Mucosa of stomach (tissue), 1 donor: ENCODE measurements around the gene CDC25A.
"Not testable (repeated sequence)": the region's sequence is repeated elsewhere in the genome, so short reads cannot be mapped to it uniquely, and the experiment has no call there.

Experiments used
- H3K27me3 ChIP-seq: one replicate; pipeline ENCODE4 v1.7.0; 2013; ENCODE audit warnings: mild to moderate bottlenecking, low read length; ENCODE audit not compliant: control insufficient read depth, insufficient read depth
- H3K36me3 ChIP-seq: one replicate; pipeline ENCODE4 v1.7.0; 2013; ENCODE audit warnings: low read length; ENCODE audit not compliant: control insufficient read depth, insufficient read depth
- H3K4me1 ChIP-seq: one replicate; pipeline ENCODE4 v1.7.0; 2013; ENCODE audit warnings: mild to moderate bottlenecking, low read length; ENCODE audit not compliant: control insufficient read depth, insufficient read depth
- H3K4me3 ChIP-seq: one replicate; pipeline ENCODE4 v1.7.0; 2013; ENCODE audit warnings: low read length
- H3K9ac ChIP-seq: one replicate; pipeline ENCODE4 v1.7.0; 2013; ENCODE audit warnings: mild to moderate bottlenecking, low read length, moderate library complexity
- H3K9me3 ChIP-seq: one replicate; pipeline ENCODE4 v1.7.0; 2013; ENCODE audit warnings: mild to moderate bottlenecking, low read length, moderate library complexity; ENCODE audit not compliant: control insufficient read depth
- donor health status: Pancreatic carcinoma.

CDC25A gene

GRCh38 chr3:48215876-48216275, 27.7 kb upstream of the CDC25A start:
- no peaks in the 10 kb centered on the region for H3K27me3 ChIP-seq
- H3K4me1 ChIP-seq: peaks cover 10% of the 10 kb centered on the region
- no peak overlapping the region for H3K4me3 ChIP-seq

DNA sequence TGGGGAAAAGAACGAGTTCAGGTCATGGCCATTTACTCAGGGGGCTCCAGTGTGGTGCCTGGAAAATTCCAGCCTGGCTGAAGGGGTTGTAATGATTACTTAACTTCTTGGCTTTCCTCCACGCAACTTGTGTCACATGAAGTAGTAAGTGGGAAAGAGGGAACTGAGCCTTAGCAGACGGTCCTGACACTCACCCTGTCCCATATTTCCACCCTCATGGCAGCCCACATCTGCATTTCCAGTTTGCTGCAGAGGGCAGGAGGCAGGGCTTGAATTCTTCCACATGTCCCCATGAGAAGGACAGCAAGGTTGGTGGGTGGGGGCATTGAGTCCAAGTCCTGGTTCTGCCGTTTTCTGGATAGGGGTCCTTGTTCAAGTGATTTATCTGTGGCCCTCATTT, 27.2 kb upstream of the CDC25A start:
- Histone ChIP-seq H3K36me3 (no peaks in the 10 kb centered on the region), H3K9me3 (no peaks in the 10 kb centered on the region), H3K4me3 (no peak overlapping the region), H3K27me3 (no peaks in the 10 kb centered on the region), H3K4me1 (peaks cover 10% of the 10 kb centered on the region), H3K9ac (no peak overlapping the region)

More at GRCh38 chr3:48215876-48216275, 27.7 kb upstream of the CDC25A start:
- H3K36me3 ChIP-seq: no peaks in the 10 kb centered on the region
- no peaks in the 10 kb centered on the region for H3K9me3 ChIP-seq
- H3K9ac ChIP-seq: no peak overlapping the region

DNA sequence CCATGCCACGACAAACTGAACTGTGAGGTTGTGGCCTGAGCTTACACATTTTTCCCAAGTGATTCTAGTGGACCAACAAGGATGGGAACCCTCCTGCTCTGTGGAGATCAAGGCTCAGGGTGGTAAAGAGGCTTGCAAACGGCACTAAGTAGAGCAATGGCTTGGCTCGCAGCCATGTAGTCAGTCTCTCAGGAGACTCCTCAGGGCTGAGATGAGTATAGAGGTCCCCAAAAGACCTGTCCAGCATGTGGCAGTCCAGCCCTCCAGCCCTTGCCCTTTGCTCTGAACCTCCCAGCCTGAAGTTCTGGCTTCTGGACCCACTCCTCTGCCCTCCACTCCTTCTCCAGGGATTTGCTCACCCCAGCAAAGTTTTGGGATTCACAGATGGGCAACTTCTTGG, 26.8 kb upstream of the CDC25A start:
- Histone ChIP-seq H3K9ac (no peak overlapping the region), H3K4me3 (no peak overlapping the region), H3K36me3 (no peaks in the 10 kb centered on the region), H3K9me3 (no peaks in the 10 kb centered on the region), H3K4me1 (peaks cover 10% of the 10 kb centered on the region), H3K27me3 (no peaks in the 10 kb centered on the region)

DNA sequence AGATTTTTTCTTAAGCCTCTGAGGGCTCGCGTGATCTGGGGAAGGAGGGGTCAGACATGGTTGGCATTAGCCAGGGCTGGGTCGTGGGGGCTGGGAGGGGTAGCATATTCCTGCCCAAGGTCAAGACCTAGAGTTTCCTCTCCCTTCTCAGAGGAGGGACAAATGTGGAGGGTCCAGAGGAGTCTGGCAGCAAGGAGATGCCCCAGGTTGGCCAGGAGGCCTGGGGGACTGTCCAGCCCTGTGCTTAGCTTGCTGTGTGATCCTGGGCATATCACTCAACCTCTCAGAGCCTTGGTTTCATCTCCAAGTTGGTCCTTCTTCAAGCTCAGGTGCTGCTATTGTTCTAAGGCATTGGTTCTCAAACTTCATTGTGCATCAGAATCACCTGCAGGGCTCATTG, 26.0 kb upstream of the CDC25A start:
- Histone ChIP-seq H3K4me3 (no peak overlapping the region), H3K9ac (no peak overlapping the region), H3K9me3 (no peaks in the 10 kb centered on the region), H3K36me3 (no peaks in the 10 kb centered on the region), H3K4me1 (peaks cover 10% of the 10 kb centered on the region), H3K27me3 (no peaks in the 10 kb centered on the region)

- not testable (repeated sequence) for H3K9ac ChIP-seq, H3K4me3 ChIP-seq, H3K9me3 ChIP-seq, H3K36me3 ChIP-seq, H3K4me1 ChIP-seq, H3K27me3 ChIP-seq
Measured at GRCh38 chr3:48211776-48212175, 23.6 kb upstream of the CDC25A start.

DNA sequence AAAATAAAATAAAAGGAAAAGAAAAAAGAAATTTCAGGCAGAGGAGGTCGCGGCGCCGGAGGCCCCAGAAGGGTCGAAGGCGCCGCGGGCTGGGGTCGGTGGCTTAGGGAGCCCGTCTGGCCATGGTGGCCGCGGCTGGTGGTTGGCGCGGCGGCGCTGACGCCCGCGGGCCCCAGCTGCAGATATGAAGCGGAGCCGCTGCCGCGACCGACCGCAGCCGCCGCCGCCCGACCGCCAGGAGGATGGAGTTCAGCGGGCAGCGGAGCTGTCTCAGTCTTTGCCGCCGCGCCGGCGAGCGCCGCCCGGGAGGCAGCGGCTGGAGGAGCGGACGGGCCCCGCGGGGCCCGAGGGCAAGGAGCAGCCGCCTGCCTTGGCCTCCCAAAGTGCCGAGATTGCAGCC, 22.3 kb upstream of the CDC25A start:
- H3K4me3 ChIP-seq, H3K27me3 ChIP-seq, H3K4me1 ChIP-seq, H3K9ac ChIP-seq, H3K36me3 ChIP-seq, H3K9me3 ChIP-seq: not testable (repeated sequence)

- no peaks in the 10 kb centered on the region for H3K27me3 ChIP-seq
- no peaks in the 10 kb centered on the region for H3K36me3 ChIP-seq
Measured at GRCh38 chr3:48209445-48209844, 21.2 kb upstream of the CDC25A start.

DNA sequence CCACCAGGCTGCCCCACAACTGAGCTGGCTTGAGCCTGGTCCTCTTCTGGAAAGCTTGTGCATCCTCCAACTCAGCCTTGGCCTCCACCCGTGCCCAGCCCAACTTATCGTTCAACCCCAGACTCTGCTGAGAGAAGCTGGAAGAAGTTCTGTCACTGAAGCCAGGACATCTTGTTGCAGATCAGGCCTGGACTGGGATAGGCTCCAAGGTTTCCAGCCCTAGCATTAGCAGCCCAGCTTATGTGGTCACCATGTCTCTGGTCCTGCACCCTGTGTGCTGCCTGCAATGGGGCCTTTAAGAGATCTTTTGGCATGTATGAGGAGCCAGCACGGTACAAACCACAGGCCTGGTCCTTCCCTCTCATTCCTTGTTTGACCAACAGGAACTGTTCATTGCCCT, 19.9 kb upstream of the CDC25A start:
- no peak overlapping the region for H3K9ac ChIP-seq
- no peaks in the 10 kb centered on the region for H3K9me3 ChIP-seq
- H3K27me3 ChIP-seq: no peaks in the 10 kb centered on the region
- H3K4me3 ChIP-seq: no peak overlapping the region
- H3K4me1 ChIP-seq: no peaks in the 10 kb centered on the region
- H3K36me3 ChIP-seq: no peaks in the 10 kb centered on the region

More at GRCh38 chr3:48209445-48209844, 21.2 kb upstream of the CDC25A start:
- Histone ChIP-seq H3K4me1 (no peaks in the 10 kb centered on the region), H3K9me3 (no peaks in the 10 kb centered on the region), H3K9ac (no peak overlapping the region), H3K4me3 (no peak overlapping the region)

DNA sequence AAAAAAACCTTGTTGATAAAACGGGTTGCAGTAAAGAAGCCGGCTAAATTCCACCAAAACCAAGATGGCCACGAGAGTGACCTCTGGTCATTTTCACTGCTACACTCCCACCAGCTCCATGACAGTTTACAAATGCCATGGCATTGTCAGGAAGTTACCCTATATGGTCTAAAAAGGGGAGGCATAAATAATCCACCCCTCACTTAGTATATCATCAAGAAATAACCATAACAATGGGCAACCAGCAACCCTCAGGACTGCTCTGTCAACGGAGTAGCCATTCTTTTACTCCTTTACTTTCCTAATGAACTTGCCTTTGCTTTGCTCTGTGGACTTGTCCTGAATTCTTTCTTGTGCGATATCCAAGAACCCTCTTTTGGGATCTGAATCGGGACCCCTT, 14.4 kb upstream of the CDC25A start:
- H3K27me3 ChIP-seq: no peaks in the 10 kb centered on the region
- no peak overlapping the region for H3K9ac ChIP-seq
- H3K4me3 ChIP-seq: no peak overlapping the region
- no peaks in the 10 kb centered on the region for H3K36me3 ChIP-seq
- H3K4me1 ChIP-seq: no peaks in the 10 kb centered on the region
- no peaks in the 10 kb centered on the region for H3K9me3 ChIP-seq

GRCh38 chr3:48199117-48199516, 10.9 kb upstream of the CDC25A start:
- no peak overlapping the region for H3K4me3 ChIP-seq
- peaks cover 4% of the 10 kb centered on the region for H3K4me1 ChIP-seq
- H3K9me3 ChIP-seq: no peaks in the 10 kb centered on the region
- no peaks in the 10 kb centered on the region for H3K27me3 ChIP-seq
- H3K9ac ChIP-seq: no peak overlapping the region
- H3K36me3 ChIP-seq: no peaks in the 10 kb centered on the region

GRCh38 chr3:48196611-48197010, 8.4 kb upstream of the CDC25A start:
- Histone ChIP-seq H3K9me3 (no peaks in the 10 kb centered on the region), H3K4me1 (peaks cover 4% of the 10 kb centered on the region), H3K36me3 (no peaks in the 10 kb centered on the region), H3K9ac (no peak overlapping the region), H3K4me3 (no peak overlapping the region), H3K27me3 (no peaks in the 10 kb centered on the region)

DNA sequence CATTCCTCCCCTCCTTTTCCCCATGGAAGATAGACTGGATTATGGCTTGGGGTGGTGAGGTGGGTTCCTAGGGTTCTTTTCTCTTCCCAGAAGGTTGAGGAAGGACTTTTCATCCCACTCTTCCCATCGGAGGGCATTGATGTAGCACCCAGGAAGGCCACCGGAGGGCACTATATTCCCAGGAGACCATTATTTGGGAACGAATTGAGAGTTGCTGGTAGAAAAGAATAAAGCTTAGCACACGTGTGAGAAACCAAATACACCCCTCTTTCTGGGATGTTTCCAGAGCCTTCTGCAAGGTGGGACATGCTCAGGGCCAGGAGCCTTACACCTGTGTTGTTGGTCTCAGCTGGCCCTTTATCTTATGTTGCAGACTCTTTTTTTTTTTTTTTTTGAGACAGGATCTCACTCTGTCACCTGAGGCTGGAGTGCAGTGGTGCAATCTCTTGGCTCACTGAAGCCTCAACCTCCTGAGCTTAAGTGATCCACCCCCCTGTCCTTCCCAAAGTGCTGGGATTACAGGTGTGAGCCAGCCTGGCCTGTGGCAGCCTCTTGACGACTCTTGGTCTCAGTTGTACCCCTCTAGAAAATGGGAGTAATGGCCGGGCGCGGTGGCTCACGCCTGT, 6.3 kb upstream of the CDC25A start:
- no peaks in the 10 kb centered on the region for H3K27me3 ChIP-seq
- H3K4me3 ChIP-seq: no peak overlapping the region
- no peak overlapping the region for H3K9ac ChIP-seq
- no peaks in the 10 kb centered on the region for H3K9me3 ChIP-seq
- no peaks in the 10 kb centered on the region for H3K36me3 ChIP-seq
- peaks cover 4% of the 10 kb centered on the region for H3K4me1 ChIP-seq

GRCh38 chr3:48190911-48191310, 2.7 kb upstream of the CDC25A start:
- H3K36me3 ChIP-seq: no peaks in the 10 kb centered on the region
- no peaks in the 10 kb centered on the region for H3K9me3 ChIP-seq
- no peak overlapping the region for H3K9ac ChIP-seq
- H3K27me3 ChIP-seq: no peaks in the 10 kb centered on the region
- no peak overlapping the region for H3K4me3 ChIP-seq
- H3K4me1 ChIP-seq: peaks cover 13% of the 10 kb centered on the region
